GM15510 (cell line): ENCODE measurements around the gene WNT6.

Experiments used
- POLR2A ChIP-seq: IDR thresholded peaks from 3 replicates; pipeline ENCODE4 v1.6.1; 2011; ENCODE audit warnings: borderline replicate concordance; ENCODE audit not compliant: insufficient read length; ENCODE audit errors: extremely low read depth

WNT6 gene

GRCh38 chr2:218897394-218898108 lies 37.9 kb downstream of the WNT6 start:
- TF ChIP-seq POLR2A = no peak

- TF ChIP-seq POLR2A = no peak
Measured at GRCh38 chr2:218898109-218898878, 38.7 kb downstream of the WNT6 start.

GRCh38 chr2:218899147-218899546 lies 39.5 kb downstream of the WNT6 start:
- no peak for TF ChIP-seq POLR2A

- no peak for TF ChIP-seq POLR2A
Measured at GRCh38 chr2:218902427-218902826, 42.8 kb downstream of the WNT6 start.

- no peak for TF ChIP-seq POLR2A
Measured at GRCh38 chr2:218904176-218904575, 44.6 kb downstream of the WNT6 start.

GRCh38 chr2:218908721-218909619 lies 49.4 kb downstream of the WNT6 start:
- TF ChIP-seq POLR2A = peak; percentile 82

- TF ChIP-seq POLR2A = no peak
Measured at GRCh38 chr2:218910741-218911140, 51.1 kb downstream of the WNT6 start.

GRCh38 chr2:218920504-218920903 lies 60.9 kb downstream of the WNT6 start:
- TF ChIP-seq POLR2A = no peak
